HG03521 (cell line): ENCODE measurements around the gene TNRC18.
"Not testable (repeated sequence)": the region's sequence is repeated elsewhere in the genome, so short reads cannot be mapped to it uniquely, and the experiment has no call there.

Experiments
- ATAC-seq: cut with Tn5 transposase; IDR thresholded peaks from one replicate; pipeline ENCODE4 v1.9.1; 2021; ENCODE audit warnings: mild to moderate bottlenecking, moderate library complexity; ENCODE audit not compliant: unreplicated experiment

The TNRC18 gene

GRCh38 chr7:5275510-5275909 lies 148.1 kb downstream of the TNRC18 start:
- ATAC-seq = not testable (repeated sequence)

GRCh38 chr7:5274985-5275431 lies 148.6 kb downstream of the TNRC18 start:
- not testable (repeated sequence) for ATAC-seq

- ATAC-seq = no peak
These were observed 149.2 kb downstream of the TNRC18 start for GRCh38 chr7:5274441-5274840.

GRCh38 chr7:5273831-5274405 lies 149.7 kb downstream of the TNRC18 start:
- ATAC-seq = not testable (repeated sequence)

- no peak for ATAC-seq
These were observed 152.8 kb downstream of the TNRC18 start for GRCh38 chr7:5270788-5271187.

GRCh38 chr7:5269992-5270657 lies 153.5 kb downstream of the TNRC18 start:
- ATAC-seq = not testable (repeated sequence)

GRCh38 chr7:5267829-5268228 lies 155.8 kb downstream of the TNRC18 start:
- not testable (repeated sequence) for ATAC-seq

- ATAC-seq = no peak
These were observed 157.2 kb downstream of the TNRC18 start for GRCh38 chr7:5266191-5267028.

- no peak for ATAC-seq
These were observed 158.1 kb downstream of the TNRC18 start for GRCh38 chr7:5265320-5266190.

GRCh38 chr7:5263066-5263465 lies 160.6 kb downstream of the TNRC18 start:
- not testable (repeated sequence) for ATAC-seq

- ATAC-seq = not testable (repeated sequence)
These were observed 163.0 kb downstream of the TNRC18 start for GRCh38 chr7:5260530-5261068.
